Stimulated activated naive CD8-positive, alpha-beta T cell treated with anti-CD3 and anti-CD28 coated beads, Interleukin-15, Interleukin-2, amounts not matched to agents 100 U/mL and 50 U/mL, for 24 hours (primary cell): ENCODE results near the gene MIR17HG.
"Not testable (repeated sequence)": the region's sequence is repeated elsewhere in the genome, so short reads cannot be mapped to it uniquely, and the experiment has no call there.

ENCODE experiments used
- ATAC-seq: fragments of 150-1000 bp; cut with Tn5 transposase; one replicate; pipeline ENCODE4 v1.10.0; 2021
- DNase-seq: peaks from one replicate; pipeline ENCODE4 v3.0.0; 2021

MIR17HG gene

DNA sequence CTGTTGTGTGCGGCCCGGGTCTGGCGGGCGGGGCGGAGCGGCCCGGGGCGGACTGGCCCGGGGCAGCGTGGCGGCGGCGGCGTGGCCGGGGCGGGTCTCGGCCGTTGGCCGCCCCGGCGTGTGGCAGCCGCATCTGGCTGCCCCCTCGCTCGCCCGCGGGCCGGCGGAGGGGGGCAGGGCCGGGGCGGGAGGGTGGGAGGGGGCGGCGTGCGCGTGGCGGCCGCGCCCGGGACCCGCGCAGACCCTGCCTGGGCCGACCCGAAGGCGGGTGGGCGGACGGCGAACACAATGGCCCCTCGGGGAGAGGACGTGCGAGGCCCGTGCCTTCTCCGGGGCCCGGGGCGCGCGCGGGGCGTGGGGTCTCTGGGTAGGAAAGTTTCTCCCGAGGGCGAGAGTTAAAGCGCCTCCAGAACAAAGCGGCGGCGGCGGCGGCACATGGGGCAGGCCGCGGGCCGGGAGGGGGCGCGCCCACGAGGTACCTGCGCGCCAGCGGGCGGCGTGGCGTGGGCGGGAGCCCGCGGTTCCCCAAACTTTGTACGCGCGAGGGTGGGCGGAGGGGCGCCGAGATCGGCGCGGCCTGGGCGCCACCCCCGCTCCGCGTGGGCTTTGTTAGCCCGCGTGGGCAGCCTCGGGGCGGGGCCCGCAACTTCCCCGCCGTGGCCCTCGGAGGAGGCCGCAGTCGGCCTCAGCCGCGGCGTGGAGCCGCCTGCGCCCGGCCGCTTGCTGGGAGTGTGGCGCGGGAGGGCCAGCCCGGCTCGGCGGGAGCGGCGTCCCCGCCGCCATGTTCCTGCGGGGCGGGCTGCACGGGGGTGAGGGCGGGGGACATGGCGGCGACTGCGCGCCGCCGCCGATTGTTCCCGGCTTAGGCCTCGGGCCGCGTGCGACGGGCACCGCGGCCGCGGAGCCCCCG lies 764 bp downstream of the MIR17HG start:
- ATAC-seq, result peak; percentile 45
- peak; percentile 71 for DNase-seq

DNA sequence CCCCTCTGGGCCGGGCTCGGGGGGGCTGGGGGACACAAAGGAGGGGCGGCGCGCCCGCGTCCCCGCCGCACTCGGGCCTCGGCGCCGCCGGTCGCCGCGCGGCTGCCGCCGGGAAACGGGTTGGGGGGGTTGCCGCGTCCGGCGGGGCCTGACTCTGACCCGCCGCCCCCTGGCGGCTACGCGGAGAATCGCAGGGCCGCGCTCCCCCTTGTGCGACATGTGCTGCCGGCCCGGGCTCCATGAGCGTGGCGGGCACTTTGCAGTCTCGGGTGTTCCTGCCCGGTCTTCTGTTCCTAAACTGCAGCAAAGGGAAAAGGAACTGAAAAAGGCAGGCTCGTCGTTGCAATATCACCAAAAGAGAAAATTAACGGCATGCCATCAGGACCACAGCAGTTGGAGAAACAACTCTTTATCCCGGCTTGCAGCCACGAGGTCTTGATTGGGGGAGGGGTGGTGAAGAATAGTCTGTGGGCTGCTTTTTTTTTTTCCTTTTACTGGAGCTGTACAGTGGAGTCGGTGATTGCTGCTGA lies 1.5 kb downstream of the MIR17HG start:
- DNase-seq (peak; percentile 95), ATAC-seq (peak; percentile 59)

DNA sequence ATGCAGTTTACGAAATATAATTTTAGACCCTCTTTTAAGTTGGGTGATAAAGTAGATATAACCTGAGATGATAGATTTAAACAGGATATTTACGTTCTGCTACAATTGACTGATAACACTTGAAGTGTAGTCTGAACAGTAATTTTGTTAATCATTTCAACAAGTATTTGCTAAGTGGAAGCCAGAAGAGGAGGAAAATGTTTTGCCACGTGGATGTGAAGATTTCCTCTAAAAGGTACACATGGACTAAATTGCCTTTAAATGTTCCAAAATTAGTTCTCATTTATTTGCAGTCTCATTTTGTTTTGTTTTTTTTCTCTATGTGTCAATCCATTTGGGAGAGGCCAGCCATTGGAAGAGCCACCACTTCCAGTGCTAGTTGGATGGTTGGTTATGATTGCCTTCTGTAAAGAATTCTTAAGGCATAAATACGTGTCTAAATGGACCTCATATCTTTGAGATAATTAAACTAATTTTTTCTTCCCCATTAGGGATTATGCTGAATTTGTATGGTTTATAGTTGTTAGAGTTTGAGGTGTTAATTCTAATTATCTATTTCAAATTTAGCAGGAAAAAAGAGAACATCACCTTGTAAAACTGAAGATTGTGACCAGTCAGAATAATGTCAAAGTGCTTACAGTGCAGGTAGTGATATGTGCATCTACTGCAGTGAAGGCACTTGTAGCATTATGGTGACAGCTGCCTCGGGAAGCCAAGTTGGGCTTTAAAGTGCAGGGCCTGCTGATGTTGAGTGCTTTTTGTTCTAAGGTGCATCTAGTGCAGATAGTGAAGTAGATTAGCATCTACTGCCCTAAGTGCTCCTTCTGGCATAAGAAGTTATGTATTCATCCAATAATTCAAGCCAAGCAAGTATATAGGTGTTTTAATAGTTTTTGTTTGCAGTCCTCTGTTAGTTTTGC lies 2.8 kb downstream of the MIR17HG start:
- DNase-seq (no peak), ATAC-seq (no peak)

DNA sequence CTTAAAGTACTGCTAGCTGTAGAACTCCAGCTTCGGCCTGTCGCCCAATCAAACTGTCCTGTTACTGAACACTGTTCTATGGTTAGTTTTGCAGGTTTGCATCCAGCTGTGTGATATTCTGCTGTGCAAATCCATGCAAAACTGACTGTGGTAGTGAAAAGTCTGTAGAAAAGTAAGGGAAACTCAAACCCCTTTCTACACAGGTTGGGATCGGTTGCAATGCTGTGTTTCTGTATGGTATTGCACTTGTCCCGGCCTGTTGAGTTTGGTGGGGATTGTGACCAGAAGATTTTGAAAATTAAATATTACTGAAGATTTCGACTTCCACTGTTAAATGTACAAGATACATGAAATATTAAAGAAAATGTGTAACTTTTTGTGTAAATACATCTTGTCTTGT lies 3.6 kb downstream of the MIR17HG start:
- ATAC-seq, result no peak
- DNase-seq, result no peak

DNA sequence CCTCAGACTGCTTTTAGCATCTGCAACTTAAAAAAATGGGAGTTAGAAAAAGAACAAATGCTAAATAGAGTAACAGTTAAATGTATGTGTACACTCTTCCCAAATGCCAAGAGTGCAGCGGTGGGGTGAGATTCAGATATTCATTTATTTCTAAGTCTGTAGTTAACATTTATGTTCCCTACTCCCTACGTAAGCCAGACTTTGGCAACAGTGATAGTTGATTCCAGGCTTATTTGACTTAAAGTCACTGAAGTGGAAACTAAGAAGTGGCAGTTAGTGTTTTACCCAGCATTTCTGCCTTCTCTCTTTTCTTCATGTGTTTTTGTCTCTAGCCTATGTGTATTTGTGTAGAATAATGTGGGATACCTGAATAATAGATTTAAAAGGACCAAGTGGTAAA lies 4.5 kb downstream of the MIR17HG start:
- ATAC-seq (no peak), DNase-seq (no peak)

DNA sequence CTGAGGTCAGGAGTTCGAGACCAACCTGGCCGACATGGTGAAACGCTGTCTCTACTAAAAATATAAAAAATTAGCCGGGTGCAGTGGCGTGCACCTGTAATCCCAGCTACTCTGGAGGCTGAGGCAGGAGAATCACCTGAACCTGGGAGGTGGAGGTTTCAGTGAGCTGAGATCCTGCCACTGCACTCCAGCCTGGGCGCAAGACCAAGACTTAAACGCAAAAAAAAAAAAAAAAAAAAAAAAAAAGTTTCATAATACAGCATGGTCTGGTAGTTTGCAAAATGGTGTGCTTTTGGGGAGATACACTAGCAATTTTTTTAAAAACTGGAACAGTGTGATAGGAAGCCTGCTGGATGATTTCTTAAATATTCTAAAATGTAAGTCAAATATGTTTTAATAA lies 5.4 kb downstream of the MIR17HG start:
- ATAC-seq, result not testable (repeated sequence)

DNA sequence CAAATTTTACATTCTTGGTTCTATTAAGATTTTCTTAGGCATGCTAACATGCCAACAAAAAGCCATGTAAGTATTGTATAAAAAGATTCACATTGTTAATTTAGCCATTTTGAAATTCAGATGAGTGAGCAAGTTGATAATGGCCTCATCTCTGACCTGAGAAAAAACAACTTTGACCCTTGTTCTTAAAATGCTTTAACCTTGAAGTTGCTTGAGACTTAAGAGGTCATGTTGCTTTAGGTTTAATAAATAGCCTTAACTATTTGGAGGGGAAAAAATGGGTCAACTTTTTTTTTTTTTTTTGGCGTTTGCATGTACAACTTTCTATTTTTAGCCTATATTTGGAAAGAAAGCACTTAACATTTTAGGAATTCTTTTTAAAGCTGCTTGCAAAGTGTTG lies 6.0 kb downstream of the MIR17HG start:
- no peak for ATAC-seq

More for the DNA sequence above, 5.4 kb downstream of the MIR17HG start:
- not testable (repeated sequence) for DNase-seq

DNA sequence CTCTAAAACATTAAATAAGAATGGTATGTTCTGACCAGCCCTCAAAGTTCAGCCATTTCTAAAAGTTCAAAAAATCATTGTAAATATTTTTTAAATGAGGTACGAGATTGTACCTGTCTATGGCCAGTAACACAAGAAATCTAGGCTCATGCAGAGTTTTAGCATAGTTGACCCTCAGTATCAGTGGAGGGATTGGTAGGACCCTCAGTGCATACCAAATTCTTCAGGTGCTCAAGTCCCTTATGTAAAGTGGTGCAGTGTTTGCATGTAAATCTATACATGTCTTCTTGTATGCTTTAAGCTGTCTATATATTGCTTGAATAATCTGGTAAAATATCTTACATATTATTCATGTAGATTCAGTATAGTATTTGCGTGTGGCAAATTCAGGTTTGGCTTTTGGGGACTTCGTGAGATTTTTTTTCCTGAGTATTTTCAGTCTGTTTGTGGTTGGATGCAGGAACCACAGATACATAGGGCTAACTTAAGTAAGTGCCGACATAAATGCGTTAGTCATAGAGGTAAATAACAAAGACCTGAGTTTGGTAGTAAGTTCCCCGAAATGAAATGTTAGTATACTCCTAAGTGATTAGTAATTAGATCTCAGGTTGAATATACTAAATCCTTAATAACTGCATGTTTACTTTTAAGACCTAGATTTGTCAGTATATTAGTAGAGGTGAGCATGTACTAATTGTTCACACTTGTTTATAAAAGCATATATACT lies 7.8 kb downstream of the MIR17HG start:
- ATAC-seq, result peak; percentile 7

More for the DNA sequence above, 6.0 kb downstream of the MIR17HG start:
- no peak for DNase-seq

DNA sequence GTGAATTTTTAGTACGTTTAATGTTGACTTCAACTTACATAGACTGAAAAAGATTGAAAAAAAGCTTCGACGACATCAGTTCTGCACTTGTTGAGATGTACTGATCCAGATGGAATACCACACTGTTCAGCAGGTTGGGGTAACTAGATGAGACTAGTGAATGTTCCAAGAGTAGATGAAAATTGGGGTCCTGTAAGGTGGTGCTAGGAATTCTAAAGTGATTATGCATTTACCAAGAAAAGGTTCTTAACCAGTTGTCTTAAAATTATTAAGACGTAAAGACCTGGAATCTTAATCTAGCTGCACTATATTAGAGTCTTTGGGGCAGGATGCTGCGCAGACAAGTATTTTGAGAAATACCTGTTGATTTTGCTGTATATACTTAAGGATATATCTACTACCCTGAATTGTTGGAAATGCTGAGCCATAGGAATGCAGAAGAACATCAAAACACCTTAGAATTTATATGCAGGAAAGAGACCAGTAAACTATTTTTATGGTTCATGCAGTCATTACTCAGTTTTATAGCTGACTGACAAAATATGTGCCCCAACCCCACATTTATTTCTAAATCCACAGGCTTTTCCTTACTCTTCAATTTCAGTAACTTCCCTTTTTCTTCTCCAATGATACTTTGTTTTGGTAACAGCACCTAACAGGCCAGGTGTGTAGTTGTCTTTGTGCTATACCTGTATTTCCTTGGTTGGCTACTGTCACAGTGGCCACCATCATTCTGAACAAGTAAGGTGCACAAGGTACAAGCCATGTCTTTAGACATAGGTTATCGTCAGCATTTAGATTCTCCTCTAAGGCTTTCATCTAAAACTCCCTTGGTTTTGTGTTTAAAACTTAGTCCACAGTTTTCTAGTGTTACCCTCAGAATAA lies 8.6 kb downstream of the MIR17HG start:
- ATAC-seq (no peak), DNase-seq (no peak)

More for the DNA sequence above, 7.8 kb downstream of the MIR17HG start:
- DNase-seq, result no peak

DNA sequence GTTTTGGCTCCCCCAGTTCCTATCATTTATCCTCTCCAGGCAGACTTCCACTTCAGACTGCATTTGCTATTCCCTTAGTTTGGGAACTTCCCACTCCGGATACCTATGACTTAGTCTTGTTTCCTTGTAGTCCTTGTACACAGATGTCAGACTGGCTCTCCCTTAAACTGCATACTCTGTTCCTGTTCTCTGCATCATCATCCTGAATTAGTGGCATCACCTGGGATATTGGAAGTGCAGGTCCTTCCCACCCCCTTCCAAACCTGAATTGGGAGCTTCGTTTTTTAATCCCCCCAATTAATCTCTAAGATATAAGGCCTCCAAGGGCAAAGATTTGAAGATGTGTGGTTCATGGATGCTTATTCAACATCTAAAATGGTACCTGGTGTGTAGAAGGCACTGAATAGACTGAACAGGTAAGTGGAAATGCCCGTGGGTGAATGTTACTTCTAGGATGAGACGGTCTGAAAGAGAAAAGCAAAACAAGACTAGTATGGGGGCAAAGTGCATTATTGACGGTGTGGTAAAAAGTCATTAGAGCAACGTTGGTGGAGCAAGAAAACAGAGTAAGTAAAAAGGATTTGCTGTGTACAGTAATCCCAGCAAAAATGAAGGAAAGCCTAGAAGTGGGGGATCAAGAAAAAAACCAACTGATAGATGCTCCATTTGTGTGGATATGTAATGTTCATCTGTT lies 9.6 kb downstream of the MIR17HG start:
- ATAC-seq (no peak), DNase-seq (no peak)

DNA sequence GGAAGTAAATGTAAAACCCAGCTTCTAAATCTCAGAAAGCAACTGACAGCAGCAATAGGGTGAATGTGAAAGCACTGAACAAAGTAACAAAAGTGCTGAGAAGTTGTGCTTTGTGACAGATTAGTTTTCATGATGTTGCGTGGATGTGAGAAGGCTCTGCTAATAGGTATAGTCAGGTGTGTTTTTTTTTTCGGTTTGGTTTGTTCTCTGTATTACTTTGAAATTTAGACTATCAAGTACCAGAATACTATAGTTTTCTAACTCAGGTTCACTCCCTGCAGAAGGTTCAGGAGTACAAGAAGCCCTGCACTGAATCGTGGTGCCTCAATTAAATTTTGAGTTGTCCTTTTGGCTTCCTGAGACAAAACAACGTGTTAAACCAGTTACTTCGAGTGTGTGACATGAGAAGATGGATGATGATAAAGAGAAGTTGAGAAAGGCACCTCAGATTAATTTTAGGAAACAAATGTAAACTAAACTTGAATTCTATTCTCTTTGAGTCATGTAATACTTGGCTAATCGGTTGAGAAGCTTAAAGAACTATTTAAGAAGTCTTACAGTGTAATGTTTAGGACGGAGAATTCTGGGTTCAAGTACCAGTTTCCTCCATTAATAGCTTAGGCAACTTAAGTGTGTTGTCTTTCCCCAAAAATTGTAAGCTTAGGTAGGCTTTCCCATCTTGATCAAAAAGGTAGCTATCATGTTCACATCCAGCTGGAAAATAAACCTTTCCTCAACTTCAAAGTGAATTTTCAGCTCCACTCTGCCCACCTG lies 10.3 kb downstream of the MIR17HG start:
- DNase-seq (no peak), ATAC-seq (no peak)

DNA sequence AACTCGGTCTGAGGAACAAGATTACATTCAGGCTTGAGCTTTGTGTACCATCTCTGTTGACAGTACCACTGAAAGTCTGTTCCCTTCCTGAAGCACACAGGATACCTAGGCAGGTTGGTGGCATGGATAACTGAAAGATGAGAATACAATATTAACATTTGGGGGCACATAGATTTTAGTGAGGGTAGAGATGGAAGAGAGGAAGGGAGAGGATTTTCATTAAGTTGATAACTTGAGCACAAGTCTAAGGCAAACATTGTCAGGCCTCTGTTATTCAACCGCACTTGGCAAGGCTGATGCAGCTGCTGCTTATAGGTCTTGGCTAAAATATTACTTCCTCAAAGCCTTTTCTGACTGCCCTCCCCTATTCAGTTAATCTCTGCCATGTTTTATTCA lies 10.9 kb downstream of the MIR17HG start:
- ATAC-seq (no peak), DNase-seq (no peak)

DNA sequence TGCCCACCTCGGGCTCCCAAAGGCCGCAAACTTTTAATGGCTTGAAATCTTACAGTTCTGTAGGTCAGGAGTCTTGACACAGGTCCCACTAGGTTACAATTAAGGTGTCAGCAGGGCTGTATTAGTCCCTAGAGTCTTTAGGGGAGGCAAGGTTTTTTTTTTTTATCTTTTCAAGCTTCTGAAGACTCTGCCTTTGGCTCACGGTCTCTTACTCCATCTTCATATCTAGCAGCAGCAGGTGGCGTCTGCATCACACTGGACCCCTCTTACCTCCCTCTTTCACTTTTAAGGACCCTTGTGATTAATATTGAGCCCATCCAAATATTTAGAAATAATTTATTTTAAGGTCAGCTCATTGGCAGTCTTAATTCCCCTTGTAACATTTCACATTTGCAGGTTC lies 11.6 kb downstream of the MIR17HG start:
- no peak for ATAC-seq
- DNase-seq, result no peak

DNA sequence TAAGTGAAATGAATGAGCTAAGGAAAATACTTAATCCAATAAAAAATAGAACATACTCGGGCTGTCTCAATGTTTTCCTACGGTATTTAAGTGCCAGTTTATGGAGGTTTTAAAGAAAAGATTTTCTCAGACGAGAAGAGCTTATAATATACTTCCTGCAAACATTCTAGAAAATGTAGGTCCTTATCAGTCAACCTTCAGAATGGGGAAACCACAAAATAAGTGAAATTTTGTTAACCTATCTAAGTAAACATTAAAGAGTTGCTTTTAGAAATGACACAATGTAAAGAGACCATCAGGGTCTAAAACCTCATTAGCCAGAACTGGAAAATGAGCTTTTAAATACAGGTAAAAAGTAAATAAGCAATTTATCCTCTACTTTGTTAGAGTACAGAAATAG lies 12.1 kb downstream of the MIR17HG start:
- ATAC-seq, result no peak
- no peak for DNase-seq

DNA sequence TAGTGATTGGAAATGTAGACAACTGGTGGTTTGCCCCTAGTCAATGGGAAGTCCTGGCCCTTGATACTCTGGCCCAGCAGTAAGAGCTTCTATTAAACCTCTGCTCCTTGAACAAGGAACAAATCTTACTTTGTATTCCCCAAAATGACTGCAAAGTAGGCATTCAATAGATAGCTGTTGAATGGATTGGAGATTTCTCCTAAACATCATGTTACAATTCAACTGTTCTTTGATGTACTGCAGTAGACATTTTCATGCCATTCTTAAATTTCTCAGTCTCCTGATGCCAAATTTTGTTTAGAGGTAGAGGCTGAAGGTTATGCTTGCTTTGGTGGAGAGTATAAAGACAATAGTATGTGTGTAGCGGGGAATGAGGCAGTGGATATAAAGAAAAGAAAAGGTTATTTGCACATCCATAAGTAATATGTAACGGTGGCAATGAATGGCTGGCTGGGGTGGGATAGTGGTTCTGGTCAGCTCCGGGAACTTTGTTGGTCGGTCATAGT lies 12.8 kb downstream of the MIR17HG start:
- DNase-seq (no peak), ATAC-seq (no peak)

DNA sequence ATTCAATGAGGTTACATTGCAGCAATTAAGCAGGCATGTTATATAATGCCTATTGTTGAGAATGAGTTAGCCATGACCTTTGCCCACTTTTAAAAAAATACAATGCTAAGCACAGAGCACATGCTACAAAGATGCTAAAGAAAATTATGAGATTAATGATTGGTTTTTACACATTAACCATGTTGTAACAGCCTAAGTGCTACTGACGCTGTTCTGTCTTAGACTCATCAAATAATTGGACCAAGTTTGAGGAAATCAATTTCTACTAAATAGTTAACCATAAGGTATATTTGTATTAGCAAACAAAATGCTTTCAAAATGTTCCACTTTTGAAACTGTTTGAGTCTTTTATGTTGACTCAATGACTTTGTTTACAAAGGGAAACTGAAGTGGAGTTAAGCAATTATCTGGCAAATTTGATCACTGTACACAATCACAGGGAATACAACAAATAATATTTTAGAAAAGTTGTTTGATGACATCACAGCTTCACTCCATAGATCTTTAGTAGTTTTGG lies 14.3 kb downstream of the MIR17HG start:
- DNase-seq, result no peak
- ATAC-seq, result no peak

DNA sequence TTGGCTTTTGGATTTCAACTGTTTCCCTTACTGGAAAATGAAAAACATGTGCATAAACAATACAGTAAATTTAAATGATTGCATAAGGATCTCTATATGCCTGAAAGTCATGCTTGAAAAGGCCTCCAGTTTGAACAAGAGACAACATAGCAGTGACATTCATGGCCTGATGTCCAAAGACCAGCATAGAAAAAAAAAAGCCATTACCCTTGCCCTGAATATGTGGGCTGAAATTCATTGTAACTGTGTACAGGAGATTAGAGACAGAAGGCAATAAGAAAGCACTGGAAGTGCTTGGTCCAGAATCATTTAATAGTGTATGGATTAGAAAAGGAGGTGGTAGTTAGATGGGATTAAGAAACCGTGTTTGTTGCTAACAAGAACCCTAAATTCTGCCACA lies 15.4 kb downstream of the MIR17HG start:
- no peak for ATAC-seq

DNA sequence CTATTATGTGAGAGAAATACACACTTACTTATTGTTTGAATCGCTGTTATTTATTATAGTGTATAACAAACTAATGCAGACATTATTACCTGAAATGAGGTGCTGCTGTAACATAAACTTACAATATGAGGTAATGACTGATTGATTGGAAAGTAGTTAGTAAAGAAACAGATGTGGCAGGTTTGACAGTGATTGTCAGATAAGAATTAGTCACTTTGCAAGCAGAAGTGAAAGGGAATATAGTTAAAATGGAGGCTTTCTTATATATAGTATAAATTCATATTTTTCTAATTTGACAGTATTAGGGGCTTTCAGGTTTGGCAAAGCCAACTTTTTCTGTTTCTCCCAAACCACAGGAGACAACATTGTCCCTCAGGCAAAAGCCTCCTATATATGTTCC lies 20.6 kb downstream of the MIR17HG start:
- DNase-seq (no peak), ATAC-seq (no peak)

More for the DNA sequence above, 15.4 kb downstream of the MIR17HG start:
- DNase-seq, result no peak
